HepG2 (cell line): ENCODE data around the gene FYB2. TPM values are rescaled to one million over a fixed set of nuclear protein-coding genes. Genes with fewer than 3 reads are reported as not detected.

Source experiments
- HES4 ChIP-seq: sonication (generic); formaldehyde crosslinking; IDR thresholded peaks from 2 replicates; pipeline ENCODE4 v1.9.0; 2021; ENCODE audit warnings: mild to moderate bottlenecking, missing genetic modification reagents, borderline replicate concordance
- HNRNPK ChIP-seq: fragments of 200-400 bp; formaldehyde crosslinking; IDR thresholded peaks from 2 replicates; pipeline ENCODE4 v1.6.1; 2018; ENCODE audit warnings: low read length, low read depth, moderate library complexity, mild to moderate bottlenecking; ENCODE audit not compliant: poor library complexity, severe bottlenecking
- KLF6 ChIP-seq: IDR thresholded peaks from 2 replicates; pipeline ENCODE4 v1.8.0; 2016; ENCODE audit warnings: missing biosample characterization, missing genetic modification reagents
- PREB ChIP-seq: sonication (generic); formaldehyde crosslinking; IDR thresholded peaks from 2 replicates; pipeline ENCODE4 v1.4.0; 2020; ENCODE audit warnings: missing genetic modification reagents
- SMAD3 ChIP-seq: sonication (generic); formaldehyde crosslinking; IDR thresholded peaks from 2 replicates; pipeline ENCODE4 v1.4.0; 2020; ENCODE audit warnings: missing genetic modification reagents
- SMAD9 ChIP-seq: sonication (generic); formaldehyde crosslinking; IDR thresholded peaks from 2 replicates; pipeline ENCODE4 v1.5.1; 2020; ENCODE audit warnings: mild to moderate bottlenecking, missing genetic modification reagents
- SOX6 ChIP-seq, 2 experiments: fragments of 450-650 bp in 1 of 2; sonication (generic) in 1 of 2; formaldehyde crosslinking in 1 of 2; IDR thresholded peaks; 2 replicates each; pipeline versions ENCODE4 v1.4.0 to v1.6.1; 2017 to 2020; ENCODE audit warnings: antibody characterized with exemption in 1 of 2, mild to moderate bottlenecking in 1 of 2, missing genetic modification reagents in 1 of 2
- SRSF1 ChIP-seq: fragments of 200-400 bp; formaldehyde crosslinking; optimal IDR thresholded peaks from 2 replicates; pipeline ENCODE3; 2017; ENCODE audit warnings: mild to moderate bottlenecking, low read depth, low read length, moderate library complexity
- USF2 ChIP-seq, 2 experiments: sonication (generic) in 1 of 2; formaldehyde crosslinking in 1 of 2; IDR thresholded peaks; 2 replicates each; pipeline versions ENCODE4 v1.5.1 to v1.6.1; 2011 to 2020; ENCODE audit warnings: borderline replicate concordance in 1 of 2, low read depth in 1 of 2, low read length in 1 of 2, mild to moderate bottlenecking in 1 of 2, missing genetic modification reagents in 1 of 2, moderate library complexity in 1 of 2
- XBP1 ChIP-seq: sonication (generic); formaldehyde crosslinking; IDR thresholded peaks from 2 replicates; pipeline ENCODE4 v1.5.0; 2020; ENCODE audit warnings: missing genetic modification reagents
- ZHX1 ChIP-seq: sonication (generic); formaldehyde crosslinking; IDR thresholded peaks from 2 replicates; pipeline ENCODE4 v1.8.1; 2022; ENCODE audit warnings: low read depth, mild to moderate bottlenecking, missing genetic modification reagents
- ZNF326 ChIP-seq: sonication (generic); formaldehyde crosslinking; IDR thresholded peaks from 2 replicates; pipeline ENCODE4 v1.4.0; 2020; ENCODE audit warnings: missing genetic modification reagents, borderline replicate concordance
- ZNF598 ChIP-seq: sonication (generic); formaldehyde crosslinking; IDR thresholded peaks from 2 replicates; pipeline ENCODE4 v1.5.1; 2020; ENCODE audit warnings: mild to moderate bottlenecking, missing genetic modification reagents, borderline replicate concordance
- ZNF7 ChIP-seq: IDR thresholded peaks from 2 replicates; pipeline ENCODE4 v1.6.1; 2016; ENCODE audit warnings: missing biosample characterization, missing genetic modification reagents
- ZNF75D ChIP-seq: sonication (generic); formaldehyde crosslinking; IDR thresholded peaks from 2 replicates; pipeline ENCODE4 v1.8.1; 2023; ENCODE audit warnings: missing genetic modification reagents, mild to moderate bottlenecking, borderline replicate concordance
- ZNF781 ChIP-seq: sonication (generic); formaldehyde crosslinking; IDR thresholded peaks from 2 replicates; pipeline ENCODE4 v1.5.1; 2020; ENCODE audit warnings: borderline replicate concordance, mild to moderate bottlenecking, missing genetic modification reagents; ENCODE audit errors: not compliant biosample characterization
- ZSCAN30 ChIP-seq: sonication (generic); formaldehyde crosslinking; IDR thresholded peaks from 2 replicates; pipeline ENCODE4 v1.5.0; 2020; ENCODE audit warnings: mild to moderate bottlenecking, missing genetic modification reagents
- polyA plus RNA-seq, 8 experiments: library from polyadenylated mRNA; depleted of rRNA in 3 of 8; stranded (reverse) in 7 of 8; unstranded in 1 of 8; fragments of >200 nt; fragmentation: Illumina TruSeq in 4 of 8; extraction: Trizol in 4 of 8; gene quantifications; 2 replicates each; pipeline versions ENCODE4 v1.2.1 to v1.2.3, GENCODE V29; 2011 to 2016; ENCODE audit warnings: low read depth in 4 of 8, missing spikeins in 1 of 8, mixed read lengths in 1 of 8; ENCODE audit not compliant: insufficient read depth in 1 of 8
- total RNA-seq, 5 experiments: library from RNA; depleted of rRNA; stranded (reverse); fragments of >200 nt; fragmentation: Illumina TruSeq; extraction: Trizol; gene quantifications; 2 replicates each; pipeline ENCODE4 v1.2.3, GENCODE V29; 2016; ENCODE audit warnings: low read depth in 1 of 5
- TF ChIP-seq, protein P1 (sequence below): sonication (generic); formaldehyde crosslinking; IDR thresholded peaks from 2 replicates; pipeline ENCODE4 v1.8.0; 2022; ENCODE audit warnings: mild to moderate bottlenecking, missing genetic modification reagents, moderate library complexity
- TF ChIP-seq, protein P2 (sequence below): sonication (generic); formaldehyde crosslinking; IDR thresholded peaks from 2 replicates; pipeline ENCODE4 v1.4.0; 2020; ENCODE audit warnings: low read depth, mild to moderate bottlenecking, missing genetic modification reagents

Gene FYB2
- total and polyA plus RNA-seq, 2 of the 13 experiments (the other 11 are each of a cell fraction or from before 2014, with no cell fraction given), result 1.2 to 2.7 TPM

DNA sequence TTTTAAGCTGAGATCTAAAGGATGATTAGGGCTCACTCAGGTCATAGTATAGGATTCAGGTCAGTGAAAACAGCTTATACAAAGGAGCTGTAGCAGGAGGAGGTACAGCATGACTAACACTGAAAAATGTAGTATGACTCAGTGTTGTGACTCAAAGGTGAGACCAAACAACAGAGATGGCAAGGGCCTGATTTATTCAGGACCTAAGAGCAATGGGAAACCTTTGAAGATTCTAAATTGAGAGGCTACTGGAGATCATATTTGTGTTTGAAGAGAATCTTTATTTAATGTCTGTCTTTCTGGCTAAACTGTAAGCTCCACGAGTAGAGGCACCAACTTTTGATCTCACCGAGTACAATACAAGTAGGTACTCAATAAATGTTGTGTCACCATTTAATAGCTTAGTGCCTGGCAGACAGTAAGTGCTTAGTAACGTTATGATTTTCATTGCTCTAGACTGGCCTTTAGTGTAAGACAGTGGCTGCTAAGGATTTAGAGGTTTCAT, 130.6 kb downstream of the FYB2 start (continued):
- no peak for TF ChIP-seq SMAD3 (CRISPR knock-in tag)
- TF ChIP-seq SRSF1, result no peak
- TF ChIP-seq SMAD9, result no peak
- no peak for TF ChIP-seq ZHX1 (CRISPR knock-in tag)
- TF ChIP-seq, protein P1, sequence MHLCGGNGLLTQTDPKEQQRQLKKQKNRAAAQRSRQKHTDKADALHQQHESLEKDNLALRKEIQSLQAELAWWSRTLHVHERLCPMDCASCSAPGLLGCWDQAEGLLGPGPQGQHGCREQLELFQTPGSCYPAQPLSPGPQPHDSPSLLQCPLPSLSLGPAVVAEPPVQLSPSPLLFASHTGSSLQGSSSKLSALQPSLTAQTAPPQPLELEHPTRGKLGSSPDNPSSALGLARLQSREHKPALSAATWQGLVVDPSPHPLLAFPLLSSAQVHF (CRISPR knock-in tag), result no peak
- no peak for TF ChIP-seq ZNF781
- no peak for TF ChIP-seq ZSCAN30 (CRISPR knock-in tag)
- TF ChIP-seq, protein P2, sequence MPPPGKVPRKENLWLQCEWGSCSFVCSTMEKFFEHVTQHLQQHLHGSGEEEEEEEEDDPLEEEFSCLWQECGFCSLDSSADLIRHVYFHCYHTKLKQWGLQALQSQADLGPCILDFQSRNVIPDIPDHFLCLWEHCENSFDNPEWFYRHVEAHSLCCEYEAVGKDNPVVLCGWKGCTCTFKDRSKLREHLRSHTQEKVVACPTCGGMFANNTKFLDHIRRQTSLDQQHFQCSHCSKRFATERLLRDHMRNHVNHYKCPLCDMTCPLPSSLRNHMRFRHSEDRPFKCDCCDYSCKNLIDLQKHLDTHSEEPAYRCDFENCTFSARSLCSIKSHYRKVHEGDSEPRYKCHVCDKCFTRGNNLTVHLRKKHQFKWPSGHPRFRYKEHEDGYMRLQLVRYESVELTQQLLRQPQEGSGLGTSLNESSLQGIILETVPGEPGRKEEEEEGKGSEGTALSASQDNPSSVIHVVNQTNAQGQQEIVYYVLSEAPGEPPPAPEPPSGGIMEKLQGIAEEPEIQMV, result no peak
- no peak for TF ChIP-seq ZNF7 (CRISPR knock-in tag)
- TF ChIP-seq KLF6 (CRISPR knock-in tag), result no peak
- no peak for TF ChIP-seq USF2 (IDR thresholded peaks at IDR 0.05; ENCODE audit: low read depth, low read length)
- no peak for TF ChIP-seq USF2 (CRISPR knock-in tag; IDR thresholded peaks at IDR 0.05; ENCODE audit: borderline replicate concordance)
- no peak for TF ChIP-seq HNRNPK
- no peak for TF ChIP-seq XBP1
- TF ChIP-seq SOX6 (IDR thresholded peaks at IDR 0.05), result no peak
- TF ChIP-seq SOX6 (CRISPR knock-in tag; IDR thresholded peaks at IDR 0.05), result peak; percentile 74
- TF ChIP-seq HES4 (CRISPR knock-in tag), result no peak
- no peak for TF ChIP-seq ZNF326 (CRISPR knock-in tag)
- no peak for TF ChIP-seq PREB
- TF ChIP-seq ZNF598 (CRISPR knock-in tag), result no peak
- no peak for TF ChIP-seq ZNF75D (CRISPR knock-in tag)
